ENCODE measurements around the gene ZNF516. TPM values are rescaled to one million over a fixed set of nuclear protein-coding genes. Genes with fewer than 3 reads are reported as not detected.
A peak's percentile ranks its signal among the peaks of the same experiment; 100 is the strongest.

The ZNF516 gene
- total and polyA plus RNA-seq, 2 of the 13 experiments (the other 11 are each of a cell fraction or from before 2014, with no cell fraction given): 16.6 to 18.7 TPM

GRCh38 chr18:76491776-76492668, 3.0 kb downstream of the ZNF516 start (continued):
- TF ChIP-seq ZNF160 (CRISPR knock-in tag; IDR thresholded peaks at IDR 0.05): no peak
- TF ChIP-seq CHCHD3 (CRISPR knock-in tag; IDR thresholded peaks at IDR 0.05): no peak
- TF ChIP-seq ZNF713 (CRISPR knock-in tag; IDR thresholded peaks at IDR 0.05): no peak
- TF ChIP-seq IKZF1 (IDR thresholded peaks at IDR 0.05): no peak
- no peak for TF ChIP-seq TFE3 (CRISPR knock-in tag; IDR thresholded peaks at IDR 0.05)
- TF ChIP-seq NPAS2 (CRISPR knock-in tag; IDR thresholded peaks at IDR 0.05; ENCODE audit: borderline replicate concordance): no peak
- TF ChIP-seq ZNF749 (CRISPR knock-in tag; IDR thresholded peaks at IDR 0.05; ENCODE audit: borderline replicate concordance): no peak
- peak; percentile 90 for TF ChIP-seq ZC3H13 (CRISPR knock-in tag; IDR thresholded peaks at IDR 0.05)
- no peak for TF ChIP-seq ATF5 (CRISPR knock-in tag; IDR thresholded peaks at IDR 0.05; ENCODE audit: low read depth)
- no peak for TF ChIP-seq KDM6A (CRISPR knock-in tag; IDR thresholded peaks at IDR 0.05; ENCODE audit: low read depth)
- TF ChIP-seq, protein P1, sequence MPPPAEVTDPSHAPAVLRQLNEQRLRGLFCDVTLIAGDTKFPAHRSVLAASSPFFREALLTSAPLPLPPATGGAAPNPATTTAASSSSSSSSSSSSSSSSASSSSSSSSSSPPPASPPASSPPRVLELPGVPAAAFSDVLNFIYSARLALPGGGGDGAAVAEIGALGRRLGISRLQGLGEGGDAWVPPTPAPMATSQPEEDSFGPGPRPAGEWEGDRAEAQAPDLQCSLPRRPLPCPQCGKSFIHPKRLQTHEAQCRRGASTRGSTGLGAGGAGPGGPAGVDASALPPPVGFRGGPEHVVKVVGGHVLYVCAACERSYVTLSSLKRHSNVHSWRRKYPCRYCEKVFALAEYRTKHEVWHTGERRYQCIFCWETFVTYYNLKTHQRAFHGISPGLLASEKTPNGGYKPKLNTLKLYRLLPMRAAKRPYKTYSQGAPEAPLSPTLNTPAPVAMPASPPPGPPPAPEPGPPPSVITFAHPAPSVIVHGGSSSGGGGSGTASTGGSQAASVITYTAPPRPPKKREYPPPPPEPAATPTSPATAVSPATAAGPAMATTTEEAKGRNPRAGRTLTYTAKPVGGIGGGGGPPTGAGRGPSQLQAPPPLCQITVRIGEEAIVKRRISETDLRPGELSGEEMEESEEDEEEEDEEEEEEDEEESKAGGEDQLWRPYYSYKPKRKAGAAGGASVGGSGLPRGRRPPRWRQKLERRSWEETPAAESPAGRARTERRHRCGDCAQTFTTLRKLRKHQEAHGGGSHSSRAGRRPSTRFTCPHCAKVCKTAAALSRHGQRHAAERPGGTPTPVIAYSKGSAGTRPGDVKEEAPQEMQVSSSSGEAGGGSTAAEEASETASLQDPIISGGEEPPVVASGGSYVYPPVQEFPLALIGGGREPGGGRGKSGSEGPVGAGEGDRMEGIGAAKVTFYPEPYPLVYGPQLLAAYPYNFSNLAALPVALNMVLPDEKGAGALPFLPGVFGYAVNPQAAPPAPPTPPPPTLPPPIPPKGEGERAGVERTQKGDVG (CRISPR knock-in tag; IDR thresholded peaks at IDR 0.05; ENCODE audit: borderline replicate concordance): no peak
- TF ChIP-seq, protein P2, sequence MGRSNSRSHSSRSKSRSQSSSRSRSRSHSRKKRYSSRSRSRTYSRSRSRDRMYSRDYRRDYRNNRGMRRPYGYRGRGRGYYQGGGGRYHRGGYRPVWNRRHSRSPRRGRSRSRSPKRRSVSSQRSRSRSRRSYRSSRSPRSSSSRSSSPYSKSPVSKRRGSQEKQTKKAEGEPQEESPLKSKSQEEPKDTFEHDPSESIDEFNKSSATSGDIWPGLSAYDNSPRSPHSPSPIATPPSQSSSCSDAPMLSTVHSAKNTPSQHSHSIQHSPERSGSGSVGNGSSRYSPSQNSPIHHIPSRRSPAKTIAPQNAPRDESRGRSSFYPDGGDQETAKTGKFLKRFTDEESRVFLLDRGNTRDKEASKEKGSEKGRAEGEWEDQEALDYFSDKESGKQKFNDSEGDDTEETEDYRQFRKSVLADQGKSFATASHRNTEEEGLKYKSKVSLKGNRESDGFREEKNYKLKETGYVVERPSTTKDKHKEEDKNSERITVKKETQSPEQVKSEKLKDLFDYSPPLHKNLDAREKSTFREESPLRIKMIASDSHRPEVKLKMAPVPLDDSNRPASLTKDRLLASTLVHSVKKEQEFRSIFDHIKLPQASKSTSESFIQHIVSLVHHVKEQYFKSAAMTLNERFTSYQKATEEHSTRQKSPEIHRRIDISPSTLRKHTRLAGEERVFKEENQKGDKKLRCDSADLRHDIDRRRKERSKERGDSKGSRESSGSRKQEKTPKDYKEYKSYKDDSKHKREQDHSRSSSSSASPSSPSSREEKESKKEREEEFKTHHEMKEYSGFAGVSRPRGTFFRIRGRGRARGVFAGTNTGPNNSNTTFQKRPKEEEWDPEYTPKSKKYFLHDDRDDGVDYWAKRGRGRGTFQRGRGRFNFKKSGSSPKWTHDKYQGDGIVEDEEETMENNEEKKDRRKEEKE (IDR thresholded peaks at IDR 0.05): no peak
- peak; percentile 81 for TF ChIP-seq RBFOX2 (IDR thresholded peaks at IDR 0.05; ENCODE audit: low read depth, low read length)
- TF ChIP-seq AFF4 (CRISPR knock-in tag; IDR thresholded peaks at IDR 0.05): 0 out of 2 replicates have a peak, but pooled peaks have one; percentile 14
- TF ChIP-seq ZFP36L1 (CRISPR knock-in tag; IDR thresholded peaks at IDR 0.05): no peak
